Lung (tissue), 12 donors: ENCODE data around the gene P3H4. TPM values are rescaled to one million over a fixed set of nuclear protein-coding genes. Genes with fewer than 3 reads are reported as not detected.

ENCODE experiments used
- ATAC-seq: fragments of 200-7000 bp; cut with Tn5 transposase; one replicate; pipeline ENCODE4 v1.9.1; 2020; ENCODE audit warnings: moderate number of reproducible peaks; ENCODE audit not compliant: insufficient read depth, low FRiP score
- DNase-seq, 3 donors: peaks; one replicate each; pipeline ENCODE4 v3.0.0-alpha.2; 2013 to 2017
- H3K27ac ChIP-seq, 2 donors: one replicate each; pipeline ENCODE4 v1.5.1; 2013; ENCODE audit warnings: mild to moderate bottlenecking in 2 of 2, moderate library complexity in 2 of 2, control low read depth in 1 of 2, inconsistent platforms in 1 of 2, low read depth in 1 of 2, low read length in 1 of 2
- H3K27me3 ChIP-seq, 3 donors: one replicate each; pipeline ENCODE4 v1.5.1; 2013; ENCODE audit warnings: low read length in 2 of 3; ENCODE audit not compliant: control insufficient read depth in 3 of 3, insufficient read depth in 3 of 3
- H3K36me3 ChIP-seq, 4 donors: one replicate each; pipeline ENCODE4 v1.5.1; 2013; ENCODE audit warnings: low read length in 4 of 4, mild to moderate bottlenecking in 1 of 4, moderate library complexity in 1 of 4; ENCODE audit not compliant: control insufficient read depth in 4 of 4, insufficient read depth in 4 of 4
- H3K4me1 ChIP-seq, 5 donors: one replicate each; pipeline ENCODE4 v1.5.1; 2013; ENCODE audit warnings: low read length in 5 of 5, mild to moderate bottlenecking in 2 of 5, moderate library complexity in 1 of 5; ENCODE audit not compliant: control insufficient read depth in 5 of 5, insufficient read depth in 5 of 5
- H3K4me3 ChIP-seq: one replicate; pipeline ENCODE4 v1.5.1; 2013; ENCODE audit warnings: mild to moderate bottlenecking, control low read depth, moderate library complexity
- H3K9ac ChIP-seq, 2 donors: one replicate each; pipeline ENCODE4 v1.5.1; 2013; ENCODE audit warnings: low read length in 2 of 2, control low read depth in 1 of 2; ENCODE audit not compliant: insufficient read depth in 1 of 2
- H3K9me3 ChIP-seq, 4 donors: one replicate each; pipeline ENCODE4 v1.5.1; 2013; ENCODE audit warnings: low read length in 3 of 4, mild to moderate bottlenecking in 1 of 4, moderate library complexity in 1 of 4; ENCODE audit not compliant: control insufficient read depth in 4 of 4, insufficient read depth in 3 of 4
- WGBS, 2 donors: extraction: QIAGEN DNeasy Blood & Tissue Kit; methylation state at CpG; one replicate each; pipeline ENCODE4 v1.1.7; 2013; 5-methylcytosine and 5-hydroxymethylcytosine counted together
- polyA plus RNA-seq, 2 donors: library from polyadenylated mRNA; stranded (reverse); fragments of 200-250 nt; gene quantifications; one replicate each; pipeline ENCODE4 v1.2.1, GENCODE V29; 2013
- total RNA-seq, 2 donors: library from RNA; depleted of rRNA in 1 of 2; stranded (reverse); fragments of >200 nt in 1 of 2; gene quantifications; one replicate each; pipeline ENCODE4 v1.2.1, GENCODE V29; 2014 to 2021
- TF ChIP-seq, protein P1 (sequence below): IDR thresholded peaks from 2 replicates; pipeline ENCODE4 v1.5.1; 2012; ENCODE audit warnings: mild to moderate bottlenecking; ENCODE audit errors: control extremely low read depth, extremely low read depth
- donor health status: control.
- donor health status: control.
- donor health status: Bipolar disorder and iron deficiency.
- donor health status: healthy.
- donor health status: DM: yes; HTN: yes; CAD: no.

Gene P3H4
- total and polyA plus RNA-seq, 4 donors = 6.8 to 13.2 (median 11.0) TPM

GRCh38 chr17:41814195-41814594 lies 2.4 kb upstream of the P3H4 start:
- H3K27ac ChIP-seq = no peak overlapping the region
- peak in 1 of 3 donors; percentile 25 for DNase-seq
- H3K4me3 ChIP-seq = no peak overlapping the region
- no peaks in the 10 kb centered on the region for H3K9me3 ChIP-seq
- TF ChIP-seq, protein P1, sequence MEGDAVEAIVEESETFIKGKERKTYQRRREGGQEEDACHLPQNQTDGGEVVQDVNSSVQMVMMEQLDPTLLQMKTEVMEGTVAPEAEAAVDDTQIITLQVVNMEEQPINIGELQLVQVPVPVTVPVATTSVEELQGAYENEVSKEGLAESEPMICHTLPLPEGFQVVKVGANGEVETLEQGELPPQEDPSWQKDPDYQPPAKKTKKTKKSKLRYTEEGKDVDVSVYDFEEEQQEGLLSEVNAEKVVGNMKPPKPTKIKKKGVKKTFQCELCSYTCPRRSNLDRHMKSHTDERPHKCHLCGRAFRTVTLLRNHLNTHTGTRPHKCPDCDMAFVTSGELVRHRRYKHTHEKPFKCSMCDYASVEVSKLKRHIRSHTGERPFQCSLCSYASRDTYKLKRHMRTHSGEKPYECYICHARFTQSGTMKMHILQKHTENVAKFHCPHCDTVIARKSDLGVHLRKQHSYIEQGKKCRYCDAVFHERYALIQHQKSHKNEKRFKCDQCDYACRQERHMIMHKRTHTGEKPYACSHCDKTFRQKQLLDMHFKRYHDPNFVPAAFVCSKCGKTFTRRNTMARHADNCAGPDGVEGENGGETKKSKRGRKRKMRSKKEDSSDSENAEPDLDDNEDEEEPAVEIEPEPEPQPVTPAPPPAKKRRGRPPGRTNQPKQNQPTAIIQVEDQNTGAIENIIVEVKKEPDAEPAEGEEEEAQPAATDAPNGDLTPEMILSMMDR = no peak
- peaks cover 0 to 19% (median 3%) of the 10 kb centered on the region in 4 donors for H3K36me3 ChIP-seq
- 58 to 64% methylated on average over 1 of the region's 1 CpG for WGBS, 2 donors
- ATAC-seq = no peak
- no peak overlapping the region for H3K9ac ChIP-seq
- H3K27me3 ChIP-seq = no peaks in the 10 kb centered on the region
- peaks cover 0 to 23% (median 13%) of the 10 kb centered on the region in 5 donors for H3K4me1 ChIP-seq

DNA sequence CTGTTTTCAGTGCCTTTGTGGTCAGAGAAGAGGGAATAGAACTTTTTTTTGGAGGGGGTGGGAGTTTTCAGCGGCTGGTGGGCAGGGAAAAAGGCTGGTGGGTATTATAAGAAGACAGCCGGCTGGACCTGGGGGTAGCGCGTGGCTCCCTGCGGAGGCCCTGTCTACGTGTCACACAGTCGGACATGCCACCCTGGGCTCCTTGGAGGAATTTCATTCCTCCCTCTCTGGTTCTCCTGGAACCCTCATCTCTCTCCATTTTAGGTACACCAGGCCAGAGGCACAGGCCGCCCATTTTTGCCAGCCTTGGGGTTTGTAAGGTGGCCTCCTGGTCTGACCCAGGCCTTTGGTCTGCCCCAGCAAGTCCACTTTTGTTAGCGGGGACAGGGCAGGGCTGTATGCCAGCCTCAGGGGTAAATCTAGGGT lies 2.0 kb upstream of the P3H4 start:
- no peaks in the 10 kb centered on the region for H3K9me3 ChIP-seq
- no peaks in the 10 kb centered on the region for H3K27me3 ChIP-seq
- H3K4me1 ChIP-seq = peaks cover 0 to 23% (median 13%) of the 10 kb centered on the region in 5 donors
- peak overlapping the region in 1 of 2 donors; percentile 66 for H3K9ac ChIP-seq
- TF ChIP-seq, protein P1 = no peak
- 85 to 92% methylated on average over 9 of the region's 9 CpGs for WGBS, 2 donors
- DNase-seq (no peak), ATAC-seq (no peak)
- no peak overlapping the region for H3K4me3 ChIP-seq
- peaks cover 0 to 16% (median 3%) of the 10 kb centered on the region in 4 donors for H3K36me3 ChIP-seq
- no peak overlapping the region for H3K27ac ChIP-seq

DNA sequence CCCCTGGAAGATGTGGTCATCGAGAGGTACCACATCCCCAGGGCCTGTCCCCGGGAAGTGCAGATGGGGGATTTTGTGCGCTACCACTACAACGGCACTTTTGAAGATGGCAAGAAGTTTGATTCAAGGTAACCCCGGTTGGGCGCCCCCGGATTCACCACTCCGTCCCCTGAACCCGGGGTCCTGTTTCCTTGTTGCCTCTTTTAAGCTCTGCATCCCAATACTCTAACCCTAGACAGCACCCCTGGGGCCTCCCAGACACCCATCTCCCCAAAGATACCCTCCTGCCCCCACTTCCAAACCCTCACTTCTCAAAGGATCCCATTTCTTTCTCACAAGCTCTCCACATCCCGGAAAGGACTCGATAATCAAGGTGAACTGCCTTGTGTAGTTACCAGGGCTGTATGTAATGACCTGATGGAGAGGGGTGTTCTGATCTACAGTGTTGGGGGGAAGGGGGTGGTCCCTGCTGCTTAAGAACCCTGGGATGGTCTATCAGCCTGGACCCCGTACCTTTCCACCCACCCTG lies 1.5 kb upstream of the P3H4 start:
- WGBS, 2 donors = 43 to 47% methylated on average over 12 of the region's 12 CpGs
- H3K27ac ChIP-seq = peak overlapping the region in 1 of 2 donors; percentile 18
- peaks cover 0 to 23% (median 13%) of the 10 kb centered on the region in 5 donors for H3K4me1 ChIP-seq
- DNase-seq = no peak
- peak overlapping the region; percentile 33 for H3K4me3 ChIP-seq
- H3K9ac ChIP-seq = peak overlapping the region; percentile 46 to 66
- H3K9me3 ChIP-seq = no peaks in the 10 kb centered on the region
- peaks cover 0 to 13% (median 1%) of the 10 kb centered on the region in 4 donors for H3K36me3 ChIP-seq
- H3K27me3 ChIP-seq = no peaks in the 10 kb centered on the region
- no peak for ATAC-seq
- TF ChIP-seq, protein P1 = no peak
